UCSD-AML1 (cell line): Measurements from ENCODE around the gene AGR3.
"Not testable (repeated sequence)": the region's sequence is repeated elsewhere in the genome, so short reads cannot be mapped to it uniquely, and the experiment has no call there.

ENCODE experiments used
- DNase-seq: peaks from one replicate; lab custom pipeline; 2025; ENCODE audit not compliant: unreplicated experiment; lab: John Stamatoyannopoulos, UW

Gene AGR3

GRCh38 chr7:16891874-16892643 lies 10.3 kb upstream of the AGR3 start:
- DNase-seq: no peak

- DNase-seq: no peak
These were observed 9.6 kb upstream of the AGR3 start for GRCh38 chr7:16891338-16891737.

DNA sequence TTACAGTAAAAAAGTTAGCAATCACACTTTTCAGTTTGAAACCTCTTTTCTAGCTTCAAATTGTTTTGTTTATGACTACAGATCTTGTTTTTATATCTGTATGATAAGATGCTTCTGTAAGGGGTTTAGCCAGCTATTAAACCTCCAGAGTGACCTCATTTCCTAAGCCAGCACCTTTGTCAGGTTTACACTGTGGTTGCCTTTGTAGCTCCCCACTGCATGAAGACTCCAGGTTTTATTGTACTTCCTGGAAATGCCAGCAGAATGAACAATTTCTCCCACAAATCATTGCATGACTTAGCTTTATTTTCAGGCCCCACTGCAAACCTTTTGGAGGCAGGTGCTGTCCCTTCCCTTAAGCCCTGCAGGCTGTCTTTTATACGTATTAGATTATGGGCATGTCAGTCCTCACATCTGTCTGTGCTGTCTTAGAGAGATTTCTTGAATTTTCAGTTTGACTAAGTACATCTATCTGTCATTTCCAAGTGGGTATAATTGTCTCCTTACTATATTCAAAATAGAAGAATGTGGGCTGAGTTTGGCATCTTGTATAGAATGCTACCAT lies 8.2 kb upstream of the AGR3 start:
- no peak for DNase-seq

DNA sequence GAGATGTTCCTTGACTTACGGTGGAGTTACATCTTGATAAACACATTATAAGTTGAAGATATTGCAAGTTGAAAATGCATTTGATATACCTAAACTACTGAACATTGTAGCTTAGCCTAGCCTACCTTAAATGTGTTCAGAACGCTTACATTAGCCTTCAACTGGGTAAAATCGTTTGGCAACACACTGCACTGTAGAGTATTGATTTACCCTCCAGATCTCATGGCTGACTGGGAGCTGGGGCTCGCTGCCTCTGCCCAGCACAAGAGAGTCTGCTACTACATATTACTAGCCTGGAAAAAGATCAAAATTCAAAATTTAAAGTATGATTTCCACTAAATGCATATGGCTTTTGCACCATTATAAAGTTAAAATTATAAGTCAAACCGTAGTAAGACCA lies 7.5 kb upstream of the AGR3 start:
- DNase-seq: no peak

DNA sequence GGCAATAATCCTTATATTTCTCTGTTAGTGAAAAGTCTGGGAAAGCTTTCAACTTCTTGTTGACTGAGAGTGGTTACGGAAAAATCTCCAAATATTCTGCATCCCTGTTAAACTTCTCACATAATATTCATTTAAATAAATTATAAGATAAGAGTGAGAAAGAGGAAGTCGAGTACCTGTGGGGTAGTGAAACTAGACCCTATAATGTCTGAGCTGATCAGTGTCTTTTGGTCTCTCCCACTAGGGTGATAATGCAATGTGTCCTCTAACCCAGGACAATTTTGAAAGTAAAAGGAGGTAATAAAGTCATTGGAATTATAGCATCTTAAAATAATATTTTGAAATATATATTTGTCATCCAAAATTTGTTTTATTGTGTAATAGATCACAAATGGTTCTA lies 2.1 kb upstream of the AGR3 start:
- DNase-seq: no peak

DNA sequence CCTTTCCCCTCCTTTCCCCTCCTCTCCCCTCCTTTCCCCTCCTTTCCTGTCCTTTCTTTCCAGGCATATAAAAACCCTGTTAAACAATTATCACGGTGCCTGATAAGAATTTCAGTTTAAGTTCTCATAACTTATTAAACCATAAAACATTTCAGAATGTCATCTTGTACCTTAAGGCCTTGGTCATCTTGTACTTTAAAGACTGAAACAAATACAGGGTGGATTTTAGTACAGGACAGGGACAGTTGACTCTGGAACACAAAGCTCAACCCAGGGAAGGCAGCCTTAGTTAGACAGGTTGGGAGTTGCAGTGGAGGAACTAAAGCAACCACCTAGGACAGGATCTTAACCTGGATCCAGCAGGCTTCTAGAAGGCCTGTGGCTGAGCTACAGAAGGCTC lies 1.2 kb downstream of the AGR3 start:
- DNase-seq: no peak

DNA sequence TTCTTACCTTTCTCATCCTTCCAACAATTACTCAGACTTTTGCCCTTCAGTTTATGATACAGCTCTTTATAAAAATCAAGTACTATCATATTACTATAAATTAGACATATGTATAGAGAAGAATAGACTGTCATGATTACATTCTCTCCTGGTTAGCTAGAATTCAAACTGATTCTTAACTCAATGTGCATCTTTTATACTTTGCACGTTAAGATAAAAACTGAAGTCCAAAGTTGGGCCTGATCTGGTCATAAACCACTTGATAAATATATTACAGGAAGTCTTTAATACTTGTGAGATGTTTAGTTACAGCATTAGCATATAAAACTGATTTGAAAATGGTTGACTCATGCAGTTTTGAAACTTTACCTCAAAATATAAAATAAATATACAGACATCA lies 2.6 kb downstream of the AGR3 start:
- no peak for DNase-seq

DNA sequence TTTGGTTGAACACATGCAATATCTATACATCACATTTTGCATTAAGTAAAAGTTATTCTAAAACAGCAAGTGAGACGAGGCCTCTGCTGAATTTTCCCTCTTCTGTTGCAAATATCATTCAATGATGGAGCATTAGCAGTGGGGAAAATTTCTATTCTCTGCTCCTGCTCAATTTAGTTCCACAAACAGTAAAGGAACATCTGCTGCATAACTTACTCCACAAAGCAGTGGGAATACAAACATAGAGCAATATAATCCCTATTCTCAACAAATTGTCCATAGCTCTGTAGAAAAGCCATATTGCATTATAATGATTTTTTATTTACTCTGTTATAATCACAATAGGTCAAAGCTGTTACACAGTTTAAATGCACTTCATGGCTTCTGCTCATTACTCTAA lies 5.9 kb downstream of the AGR3 start:
- DNase-seq: no peak

DNA sequence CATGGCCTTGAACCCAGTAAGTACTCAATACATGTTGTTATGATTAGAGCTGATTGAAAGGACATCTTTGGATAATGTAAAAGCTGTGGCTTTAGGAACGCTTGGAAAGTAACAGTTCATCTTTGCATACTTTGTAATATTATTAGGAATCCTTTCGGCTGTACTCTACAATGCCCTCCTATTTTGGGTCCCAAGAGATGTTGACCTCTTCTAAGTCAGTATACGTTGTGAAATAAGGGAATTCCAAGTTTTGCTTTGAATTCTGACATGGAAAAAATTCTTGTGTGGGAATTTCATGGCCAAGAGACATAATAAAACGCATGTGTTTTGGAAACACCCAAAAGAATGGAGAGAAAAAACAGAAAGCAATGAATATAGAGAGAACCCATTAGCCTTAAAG lies 7.7 kb downstream of the AGR3 start:
- no peak for DNase-seq

DNA sequence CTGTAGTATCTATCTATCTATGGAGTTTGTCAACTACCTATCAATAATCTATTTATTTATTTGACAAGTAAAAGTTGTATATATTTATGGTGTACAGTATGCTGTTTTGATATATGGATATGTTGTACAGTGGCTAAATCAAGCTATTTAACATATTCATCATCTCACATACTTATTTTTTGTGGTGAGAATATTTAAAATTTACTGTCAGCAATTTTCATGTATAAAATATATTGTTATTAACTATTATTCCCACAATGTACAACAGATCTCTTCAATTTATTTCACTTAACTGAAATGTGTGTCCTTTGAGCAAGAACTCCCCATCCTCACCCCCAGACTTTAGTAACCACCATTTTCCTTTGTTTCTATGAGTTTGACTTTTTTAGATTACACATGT lies 14.5 kb downstream of the AGR3 start:
- no peak for DNase-seq

DNA sequence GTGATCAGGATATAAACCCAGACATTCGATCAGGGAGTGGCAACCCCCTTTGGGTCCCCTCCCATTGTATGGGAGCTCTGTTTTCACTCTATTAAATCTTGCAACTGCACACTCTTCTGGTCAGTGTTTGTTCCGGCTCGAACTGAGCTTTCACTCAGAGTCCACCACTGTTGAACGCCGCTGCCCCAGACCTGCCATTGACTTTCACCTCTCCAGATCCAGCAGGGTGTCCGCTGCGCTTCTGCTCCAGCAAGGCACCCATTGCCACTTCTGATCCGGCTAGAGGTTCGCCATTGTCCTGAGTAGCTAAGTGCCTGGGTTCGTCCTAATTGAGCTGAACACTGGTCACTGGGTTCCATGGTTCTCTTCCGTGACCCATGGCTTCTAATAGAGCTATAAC lies 28.6 kb downstream of the AGR3 start:
- DNase-seq: not testable (repeated sequence)

DNA sequence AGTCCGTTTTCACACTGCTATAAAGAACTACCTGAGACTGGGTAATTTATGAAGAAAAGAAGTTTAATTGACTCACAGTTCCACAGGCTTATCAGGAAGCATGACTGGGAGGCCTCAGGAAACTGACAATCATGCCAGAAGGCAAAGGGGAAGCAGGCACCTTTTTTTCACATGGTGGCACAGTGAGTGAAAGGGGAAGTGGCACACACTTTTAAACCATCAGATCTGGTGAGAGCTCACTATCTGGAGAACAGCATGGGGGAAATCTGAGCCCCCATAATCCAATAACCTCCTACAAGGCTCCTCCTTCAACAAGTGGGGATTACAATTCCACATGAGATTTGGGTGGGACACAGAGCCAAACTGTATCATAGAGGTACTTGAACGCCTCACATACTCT lies 30.0 kb downstream of the AGR3 start:
- peak; percentile 20 for DNase-seq

DNA sequence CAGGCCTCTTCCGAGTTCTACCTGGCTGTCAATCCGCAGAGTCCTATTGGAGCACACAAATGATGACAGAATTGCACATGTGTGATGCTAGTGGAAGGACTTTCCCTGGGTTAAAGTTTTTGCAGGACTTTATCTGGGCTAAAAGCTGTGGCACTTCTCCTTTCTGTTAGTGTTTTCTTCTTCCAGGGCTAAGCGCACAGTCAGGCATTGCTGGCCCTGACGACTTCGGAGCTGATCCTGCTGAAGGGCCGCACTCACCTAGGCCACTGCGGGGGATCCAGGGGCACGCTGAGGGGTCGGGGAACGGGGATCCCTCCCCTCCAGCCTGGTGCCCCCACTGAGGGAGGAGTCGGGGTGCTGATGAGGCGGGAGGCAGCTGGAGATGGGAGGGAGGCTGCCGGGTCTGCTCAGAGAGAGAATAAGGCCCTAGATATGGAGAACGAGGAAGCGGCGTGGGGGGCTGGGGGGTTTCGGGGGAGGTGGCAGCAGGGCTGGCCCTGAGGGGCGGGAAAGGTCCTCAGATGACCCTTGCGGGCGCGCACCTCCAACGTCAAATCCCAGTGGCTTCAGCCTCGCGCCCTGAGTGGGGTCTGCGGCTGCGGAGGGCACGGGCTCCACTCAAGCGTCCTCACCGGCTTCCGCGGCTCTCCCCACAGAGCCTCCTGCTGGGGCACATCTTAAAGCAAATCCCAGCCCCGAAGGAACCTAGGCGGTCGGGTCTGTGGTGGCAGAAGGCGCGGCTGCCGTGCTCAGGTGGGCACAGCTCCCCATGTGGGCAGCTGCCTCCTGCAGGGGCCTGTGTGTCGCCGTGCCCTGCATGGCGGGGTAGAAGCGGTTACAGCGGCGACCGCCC lies 30.9 kb downstream of the AGR3 start:
- no peak for DNase-seq

DNA sequence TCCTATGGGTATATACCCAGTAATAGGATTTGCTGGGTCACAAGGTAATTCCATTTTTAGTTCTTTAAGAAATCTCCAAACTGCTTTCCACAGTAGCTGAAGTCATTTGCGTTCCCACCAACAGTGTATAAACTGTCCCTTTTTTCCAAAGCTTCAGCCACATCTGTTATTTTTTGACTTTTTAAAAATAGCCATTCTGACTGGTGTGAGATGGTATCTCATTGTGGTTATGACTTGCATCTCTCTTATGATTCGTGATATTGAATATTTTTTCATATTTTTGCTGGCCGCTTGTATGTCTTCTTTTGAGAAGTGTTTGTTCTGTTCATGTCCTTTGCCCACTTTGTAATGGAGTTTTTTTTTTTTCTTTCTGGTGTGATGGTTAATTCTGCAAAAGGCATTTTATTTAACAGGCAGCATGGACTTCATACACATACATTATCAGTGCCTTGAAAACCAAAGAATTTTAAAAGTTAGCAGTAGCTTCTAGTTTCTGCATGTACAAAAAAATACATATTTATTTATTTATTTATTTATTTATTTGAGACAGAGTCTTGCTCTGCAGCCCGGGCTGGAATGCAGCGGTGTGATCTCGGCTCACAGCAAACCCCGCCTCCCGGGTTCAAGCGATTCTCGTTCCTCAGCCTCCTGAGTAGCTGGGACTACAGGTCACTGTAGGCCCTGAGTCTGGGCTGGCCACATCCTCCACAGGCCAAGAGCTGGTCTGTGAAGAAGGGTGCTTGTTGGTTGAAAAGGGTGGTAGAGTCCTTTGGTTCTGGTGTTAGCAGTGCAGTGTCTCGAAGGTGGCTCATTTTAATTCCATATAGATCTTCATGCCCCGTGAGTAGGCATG lies 32.3 kb downstream of the AGR3 start:
- DNase-seq: peak; percentile 3

GRCh38 chr7:16847381-16847860 lies 34.4 kb downstream of the AGR3 start:
- DNase-seq: no peak

DNA sequence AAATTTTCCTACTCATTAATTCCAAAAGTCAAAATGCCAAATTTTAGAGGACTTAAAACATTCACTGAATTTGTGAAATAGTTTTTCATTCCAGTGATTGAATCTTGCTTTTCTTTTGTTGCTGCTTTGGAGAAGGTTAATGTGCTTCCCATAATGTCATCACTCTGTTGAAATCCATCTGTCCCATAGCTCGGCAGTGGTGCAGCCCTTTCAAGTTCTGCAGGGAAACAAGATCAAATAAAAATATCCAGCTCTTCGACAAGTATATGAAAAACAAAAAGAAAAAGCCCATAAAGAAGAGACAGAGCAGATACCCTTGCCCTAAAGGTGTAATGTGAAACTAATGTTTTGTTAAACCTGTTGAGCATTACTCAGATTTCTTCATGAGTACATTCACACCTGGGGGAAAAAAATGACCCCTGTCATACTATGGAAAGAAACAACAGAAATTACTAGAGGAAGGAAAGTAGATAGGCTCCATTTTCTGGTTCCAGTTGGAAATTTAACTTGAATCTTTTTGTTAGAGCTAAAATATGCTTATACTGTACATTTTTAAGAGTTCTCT lies 35.1 kb downstream of the AGR3 start:
- no peak for DNase-seq

DNA sequence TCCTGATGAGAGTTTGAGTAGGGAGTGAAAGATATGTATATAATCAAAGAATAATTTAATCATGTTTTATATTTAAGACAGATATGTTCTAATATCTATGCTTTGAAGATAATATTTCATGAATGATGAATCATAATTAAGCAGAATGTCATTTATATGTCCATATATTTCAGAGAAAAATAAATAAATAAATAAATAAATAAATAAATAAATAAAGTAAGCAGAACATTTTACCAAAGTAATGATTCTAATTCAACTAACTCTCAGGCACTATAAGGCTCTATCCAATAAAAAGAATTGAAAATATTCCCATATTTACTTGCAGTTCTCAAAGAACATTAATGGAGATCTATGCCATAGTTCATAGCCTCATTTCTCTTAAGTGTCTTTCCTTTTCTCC lies 36.0 kb downstream of the AGR3 start:
- no peak for DNase-seq

DNA sequence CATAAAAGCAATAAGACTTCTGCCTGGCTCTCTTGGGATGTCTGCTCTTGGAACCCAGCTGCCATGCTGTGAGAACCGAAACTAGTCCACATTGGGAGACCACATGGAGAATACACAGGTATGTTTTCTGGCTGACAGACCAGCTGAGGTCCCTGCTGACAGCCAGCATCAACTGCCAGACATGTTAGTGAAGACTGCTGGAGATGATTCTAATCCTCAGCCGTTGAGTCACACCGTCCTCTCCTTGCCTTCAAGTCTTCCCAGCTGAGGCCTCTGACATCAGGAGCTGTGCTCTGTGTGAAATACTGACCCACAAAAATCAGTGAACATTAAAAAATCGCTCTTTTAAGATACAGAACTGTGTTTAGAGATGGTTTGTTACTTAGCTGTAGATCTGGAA lies 40.1 kb downstream of the AGR3 start:
- no peak for DNase-seq

DNA sequence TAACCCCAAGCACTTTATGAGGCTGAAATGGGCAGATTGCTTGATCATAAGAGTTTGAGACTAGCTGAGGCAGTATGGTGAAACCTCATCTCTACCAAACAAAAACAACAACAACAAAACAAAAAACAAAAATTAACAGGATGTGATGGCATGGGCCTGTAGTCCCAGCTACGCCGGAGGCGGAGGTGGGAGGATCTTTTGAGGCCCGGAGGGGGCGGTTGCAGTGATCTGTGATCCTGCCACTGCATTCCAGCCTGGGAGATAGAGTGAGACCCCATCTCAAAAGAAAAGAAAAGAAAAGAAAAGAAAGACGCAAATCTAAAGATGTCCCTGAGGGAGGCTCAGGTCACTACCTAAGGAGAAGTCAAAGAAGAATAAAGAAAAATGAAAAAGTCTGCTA lies 41.7 kb downstream of the AGR3 start:
- DNase-seq: no peak

DNA sequence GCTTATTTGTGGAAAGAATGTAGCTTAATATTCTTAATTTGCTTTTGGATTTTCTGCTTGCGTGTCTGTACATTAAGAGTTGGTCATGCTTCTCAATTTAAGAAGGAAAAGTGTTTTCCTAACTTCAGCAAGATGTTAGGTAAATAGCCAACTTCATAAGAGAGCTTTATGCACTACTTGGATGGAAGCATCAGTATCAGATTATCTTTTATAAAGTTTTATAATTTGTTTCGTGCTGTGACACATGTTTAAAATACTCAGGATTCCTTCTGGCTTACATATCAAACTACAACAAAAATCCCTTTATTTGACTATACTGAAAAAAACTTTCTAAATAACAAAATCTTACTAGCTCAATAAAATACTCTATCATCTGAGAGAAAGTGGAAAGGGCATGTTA lies 42.1 kb downstream of the AGR3 start:
- no peak for DNase-seq

GRCh38 chr7:16838891-16839290 lies 42.9 kb downstream of the AGR3 start:
- DNase-seq: no peak
